Measurements from ENCODE around the gene SETSIP. TPM values are rescaled to one million over a fixed set of nuclear protein-coding genes. Genes with fewer than 3 reads are reported as not detected.
"Not testable (repeated sequence)": the region's sequence is repeated elsewhere in the genome, so short reads cannot be mapped to it uniquely, and the experiment has no call there.

Gene SETSIP
- total RNA-seq, 2 experiments from 2014 or later = not detected

DNA sequence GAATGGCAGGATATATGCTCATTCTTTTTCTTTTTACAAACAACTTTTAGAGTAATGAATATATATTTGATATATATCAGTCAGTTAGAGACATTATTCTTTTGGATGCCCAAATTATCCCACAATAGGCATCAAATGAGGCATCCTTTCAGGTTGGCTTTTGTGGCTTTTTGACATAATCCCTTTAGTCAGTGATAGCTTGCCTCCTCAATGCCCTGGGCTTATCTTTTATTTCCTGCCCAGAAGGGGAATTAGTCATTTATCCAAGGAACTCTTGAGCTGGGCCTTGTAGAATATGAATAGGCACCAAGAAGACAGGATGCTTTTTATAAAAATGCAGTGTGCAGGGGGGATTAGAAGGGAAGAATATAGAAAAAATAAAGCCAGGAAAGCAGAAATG, 23.3 kb downstream of the SETSIP start:
- no peak overlapping the region for H3K27ac Mint-ChIP-seq
- no peak overlapping the region for H3K4me3 Mint-ChIP-seq
- H3K36me3 Mint-ChIP-seq (ENCODE audit: low read depth) = no peaks in the 10 kb centered on the region
- ChIA-PET POLR2A (no interaction called here), CTCF (interaction anchor here (0.7 to 1.1 kb wide), 3 partner anchors 12 to 457 kb away, joined by 3 read pairs; no protein-coding TSS in a partner anchor)
- H3K27me3 Mint-ChIP-seq = no peaks in the 10 kb centered on the region
- no peaks in the 10 kb centered on the region for H3K9me3 Mint-ChIP-seq (ENCODE audit: low read depth)
- DNase-seq (no peak), ATAC-seq (no peak)
- intact Hi-C loops (cut with DNase I, micrococcal nuclease) = no loop called here
- H3K4me1 Mint-ChIP-seq = no peaks in the 10 kb centered on the region

DNA sequence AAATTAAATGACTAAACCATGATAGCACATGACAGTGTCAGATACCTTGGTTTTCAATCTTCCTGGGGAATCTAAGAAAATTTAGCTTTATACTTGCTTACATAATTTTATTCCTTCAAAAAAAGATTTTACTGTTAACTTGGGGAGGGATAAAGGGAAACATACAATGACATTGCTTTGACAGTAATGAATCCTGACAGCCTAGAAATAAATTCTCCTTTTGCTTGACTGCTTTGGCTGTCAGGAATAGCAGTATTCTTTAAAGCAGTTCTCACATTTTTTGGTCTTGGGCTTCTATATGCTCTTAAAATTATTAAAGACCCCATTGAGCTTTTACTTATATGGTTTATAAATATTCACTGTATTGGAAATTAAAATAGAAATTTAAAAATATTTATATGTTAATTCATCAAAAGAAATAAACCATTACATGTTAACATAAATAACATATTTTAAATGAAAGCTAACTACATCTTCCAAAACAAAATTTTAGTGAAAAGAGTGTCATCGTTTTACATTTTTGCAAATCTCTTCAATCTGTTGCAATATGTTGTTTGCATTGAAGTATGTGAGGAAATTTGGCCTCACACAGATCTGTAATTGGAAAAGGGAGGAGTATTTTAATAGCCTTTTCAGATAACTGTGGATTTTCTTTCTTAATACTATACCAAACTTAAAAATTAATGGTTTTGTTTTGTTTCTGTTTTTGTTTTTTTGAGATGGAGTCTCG, 29.3 kb downstream of the SETSIP start:
- CTCF ChIA-PET = interaction anchor here (0.6 to 1.7 kb wide), 4 partner anchors 8 to 247 kb away, joined by 3 to 5 read pairs (median 4); no protein-coding TSS in a partner anchor
- intact Hi-C loops (cut with DNase I, micrococcal nuclease) = no loop called here
- no peak overlapping the region for H3K27ac Mint-ChIP-seq
- no peak for DNase-seq
- POLR2A ChIA-PET = no interaction called here
- H3K4me1 Mint-ChIP-seq = no peaks in the 10 kb centered on the region
- no peak overlapping the region for H3K4me3 Mint-ChIP-seq
- ATAC-seq = no peak
- H3K36me3 Mint-ChIP-seq (ENCODE audit: low read depth) = no peaks in the 10 kb centered on the region
- H3K27me3 Mint-ChIP-seq = peaks cover 3% of the 10 kb centered on the region
- H3K9me3 Mint-ChIP-seq (ENCODE audit: low read depth) = no peaks in the 10 kb centered on the region

DNA sequence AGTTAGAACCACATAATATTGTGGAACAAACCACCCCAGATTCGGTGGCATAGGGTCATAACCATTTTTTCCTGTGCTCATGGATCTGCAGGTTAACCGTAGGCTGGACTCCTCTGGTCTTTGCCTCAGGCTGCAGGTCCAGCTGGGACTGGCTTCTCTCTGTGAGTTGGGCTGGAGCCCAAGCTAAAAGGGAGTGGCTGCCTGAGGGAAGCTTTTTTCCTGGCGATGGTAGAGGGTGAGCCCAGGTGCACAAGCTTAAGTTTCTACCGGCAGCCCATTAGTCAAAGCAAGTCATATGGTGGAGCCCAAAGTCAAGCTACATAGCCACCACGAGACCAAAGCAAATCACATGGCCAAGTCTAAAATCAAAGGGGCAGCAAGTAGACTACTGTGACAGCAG, 31.6 kb downstream of the SETSIP start:
- Mint-ChIP-seq H3K36me3 (ENCODE audit: low read depth) (no peaks in the 10 kb centered on the region), H3K9me3 (ENCODE audit: low read depth) (no peaks in the 10 kb centered on the region), H3K27ac (no peak overlapping the region), H3K4me3 (no peak overlapping the region), H3K27me3 (peaks cover 3% of the 10 kb centered on the region), H3K4me1 (no peaks in the 10 kb centered on the region)
- DNase-seq (no peak), ATAC-seq (no peak)
- CTCF ChIA-PET = interaction anchor here (0.6 kb wide), 2 partner anchors 16 to 956 kb away, joined by 3 to 5 read pairs; no protein-coding TSS in a partner anchor
- intact Hi-C loops (cut with DNase I, micrococcal nuclease) = no loop called here
- POLR2A ChIA-PET = no interaction called here

DNA sequence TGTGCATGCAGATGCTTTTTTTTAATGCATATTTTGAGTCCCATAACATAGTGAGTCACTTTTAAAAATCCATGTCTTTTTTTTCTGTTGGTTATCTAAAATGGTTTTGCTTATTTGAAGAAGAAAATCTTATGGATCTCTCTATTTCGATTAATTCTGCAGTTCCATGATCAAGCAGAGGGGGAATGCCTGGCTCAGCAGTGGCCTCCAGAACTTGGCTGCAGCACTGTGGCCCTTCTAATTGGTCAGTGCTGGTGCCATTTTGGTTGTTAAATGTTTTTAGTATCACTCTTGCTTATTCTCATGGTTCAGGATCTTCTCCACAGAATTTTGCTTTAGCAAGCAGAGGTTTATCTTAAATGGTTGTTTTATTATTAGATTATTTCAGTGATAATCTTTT, 34.2 kb downstream of the SETSIP start:
- ATAC-seq (no peak), DNase-seq (no peak)
- H3K4me3 Mint-ChIP-seq = no peak overlapping the region
- intact Hi-C loops (cut with DNase I, micrococcal nuclease) = no loop called here
- POLR2A ChIA-PET = no interaction called here
- CTCF ChIA-PET = interaction anchor here (1.2 kb wide), 1 partner anchor 603 kb away, joined by 3 read pairs; no protein-coding TSS in a partner anchor
- no peak overlapping the region for H3K27ac Mint-ChIP-seq
- no peaks in the 10 kb centered on the region for H3K36me3 Mint-ChIP-seq (ENCODE audit: low read depth)
- H3K9me3 Mint-ChIP-seq (ENCODE audit: low read depth) = no peaks in the 10 kb centered on the region
- H3K4me1 Mint-ChIP-seq = no peaks in the 10 kb centered on the region
- peaks cover 4% of the 10 kb centered on the region for H3K27me3 Mint-ChIP-seq

DNA sequence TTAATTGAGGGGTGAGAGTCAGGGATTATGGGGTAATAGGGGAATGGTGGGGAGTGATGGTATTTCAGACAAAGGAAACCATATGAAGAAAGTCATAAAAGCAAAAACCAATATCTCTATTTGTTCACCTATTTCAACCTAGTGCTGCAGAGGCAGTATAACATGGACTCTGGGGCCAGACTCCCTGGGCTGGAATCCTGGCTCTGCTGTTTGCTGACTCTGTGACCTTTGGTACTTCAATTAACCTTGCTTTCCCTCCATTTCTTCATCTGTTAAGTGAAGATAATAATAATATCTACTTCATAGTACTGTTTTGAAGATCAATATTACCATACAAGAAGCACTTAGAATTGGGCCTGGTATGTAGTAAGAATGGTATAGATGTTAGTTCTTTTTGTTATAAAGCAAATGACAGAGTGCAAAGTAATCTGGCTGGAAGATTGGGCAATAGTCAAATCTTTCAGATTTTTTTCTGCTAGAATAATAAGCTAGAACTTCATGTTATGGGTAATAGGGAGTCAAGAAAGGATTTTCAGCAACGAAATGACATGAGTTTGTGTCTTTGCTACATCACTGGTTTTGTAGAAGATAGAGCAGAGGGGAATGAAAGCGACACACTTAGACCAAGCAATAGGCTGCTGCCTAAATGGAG, 36.4 kb downstream of the SETSIP start:
- peaks cover 6% of the 10 kb centered on the region for H3K27me3 Mint-ChIP-seq
- H3K27ac Mint-ChIP-seq = no peak overlapping the region
- no peaks in the 10 kb centered on the region for H3K36me3 Mint-ChIP-seq (ENCODE audit: low read depth)
- ATAC-seq (no peak), DNase-seq (no peak)
- no peaks in the 10 kb centered on the region for H3K4me1 Mint-ChIP-seq
- CTCF ChIA-PET = no interaction called here
- intact Hi-C loops (cut with DNase I, micrococcal nuclease) = no loop called here
- POLR2A ChIA-PET = no interaction called here
- no peak overlapping the region for H3K4me3 Mint-ChIP-seq
- H3K9me3 Mint-ChIP-seq (ENCODE audit: low read depth) = no peaks in the 10 kb centered on the region

DNA sequence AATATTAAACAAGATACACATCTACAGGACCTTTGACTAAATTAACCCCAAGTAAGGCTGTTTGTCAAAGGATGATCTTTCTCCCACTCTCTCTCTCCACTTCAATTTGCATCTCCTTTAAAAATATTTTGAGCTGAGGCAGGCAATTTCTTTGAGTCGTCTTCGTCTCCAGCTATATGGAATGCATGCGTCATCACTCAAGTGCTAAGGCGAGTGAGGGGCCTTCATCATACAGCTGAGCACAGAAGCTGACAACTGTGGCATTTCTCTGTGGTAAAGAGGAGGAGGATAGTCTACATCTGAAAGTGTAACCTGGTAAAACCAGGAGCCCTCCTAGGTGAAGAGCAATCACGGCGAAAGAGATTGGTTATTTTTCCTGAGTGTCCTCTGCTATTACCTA, 37.8 kb downstream of the SETSIP start:
- Mint-ChIP-seq H3K27ac (no peak overlapping the region), H3K27me3 (peaks cover 6% of the 10 kb centered on the region), H3K4me1 (no peaks in the 10 kb centered on the region), H3K36me3 (ENCODE audit: low read depth) (no peaks in the 10 kb centered on the region), H3K4me3 (no peak overlapping the region), H3K9me3 (ENCODE audit: low read depth) (no peaks in the 10 kb centered on the region)
- intact Hi-C loops (cut with DNase I, micrococcal nuclease) = no loop called here
- no peak for DNase-seq
- POLR2A ChIA-PET = no interaction called here
- no peak for ATAC-seq
- CTCF ChIA-PET = interaction anchor here (1.1 to 1.2 kb wide), 2 partner anchors 17 to 40 kb away, joined by 3 read pairs; no protein-coding TSS in a partner anchor

DNA sequence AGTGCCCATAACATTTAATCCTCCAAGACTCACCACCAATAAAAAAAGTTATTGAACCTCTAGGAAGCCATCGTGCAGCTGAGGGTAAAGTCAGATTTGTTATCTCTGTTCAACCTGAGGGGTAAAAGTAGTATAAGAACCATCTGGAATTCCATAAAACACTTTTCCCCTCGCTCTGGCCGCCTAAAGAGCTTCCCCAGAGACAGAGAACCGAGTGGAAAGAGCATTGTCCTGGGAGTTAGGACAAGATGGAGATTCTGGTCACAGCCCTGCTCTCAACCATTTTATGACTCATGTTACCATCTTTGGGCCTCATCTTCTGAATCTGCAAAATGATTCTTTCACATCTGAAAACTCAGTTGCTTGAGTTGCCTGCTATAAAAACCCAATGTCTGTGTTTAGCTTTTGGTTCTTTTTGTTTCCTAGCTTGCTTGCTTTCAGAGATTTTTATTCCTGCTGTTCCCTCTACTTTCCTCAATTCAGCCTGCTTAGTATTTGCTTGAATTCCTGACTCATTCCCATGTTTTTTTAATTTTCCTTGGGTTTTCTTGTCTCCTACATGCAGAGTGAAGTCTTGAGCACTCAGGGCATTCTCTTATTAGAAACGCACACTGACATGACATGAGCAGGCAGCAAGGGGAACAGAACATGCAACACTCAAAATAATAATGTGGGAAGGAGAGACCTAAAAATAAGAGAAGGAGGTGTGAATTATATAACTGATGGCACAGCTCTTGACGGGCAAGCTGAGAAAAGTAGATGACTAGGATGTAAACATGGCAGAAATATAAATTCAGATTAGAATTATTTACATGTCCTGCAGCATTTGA, 43.7 kb downstream of the SETSIP start:
- intact Hi-C loops (cut with DNase I, micrococcal nuclease) = no loop called here
- peaks cover 21% of the 10 kb centered on the region for H3K4me1 Mint-ChIP-seq
- H3K27ac Mint-ChIP-seq = no peak overlapping the region
- H3K27me3 Mint-ChIP-seq = peaks cover 25% of the 10 kb centered on the region
- no peaks in the 10 kb centered on the region for H3K36me3 Mint-ChIP-seq (ENCODE audit: low read depth)
- H3K9me3 Mint-ChIP-seq (ENCODE audit: low read depth) = no peaks in the 10 kb centered on the region
- no peak for ATAC-seq
- ChIA-PET POLR2A (no interaction called here), CTCF (interaction anchor here (0.6 to 1.4 kb wide), 2 partner anchors 34 to 978 kb away, joined by 3 to 4 read pairs; no protein-coding TSS in a partner anchor)
- no peak for DNase-seq
- no peak overlapping the region for H3K4me3 Mint-ChIP-seq

DNA sequence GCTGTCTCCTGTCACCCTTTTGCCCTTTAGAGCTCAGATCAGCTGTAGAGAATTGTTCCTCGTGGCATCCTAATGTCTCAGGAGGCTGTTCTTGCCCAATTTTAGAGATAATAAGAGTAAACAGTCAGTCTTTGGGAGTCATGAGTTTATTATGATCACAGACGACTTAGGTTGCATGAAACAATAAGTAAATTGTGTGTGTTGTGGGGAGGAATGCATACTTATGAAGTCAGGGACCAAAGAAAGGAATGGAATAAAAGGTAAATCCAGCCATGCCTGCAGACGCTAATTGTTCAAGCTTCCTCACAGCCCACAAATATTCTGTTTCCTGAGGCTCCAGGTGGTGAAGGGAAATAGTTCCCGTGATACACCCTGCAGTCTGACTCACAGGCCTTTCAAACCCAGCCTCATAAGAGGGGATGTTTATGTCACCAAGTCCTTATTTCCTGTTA, 44.5 kb downstream of the SETSIP start:
- Mint-ChIP-seq H3K36me3 (ENCODE audit: low read depth) (no peaks in the 10 kb centered on the region), H3K27ac (peak overlapping the region; percentile 51), H3K4me1 (peaks cover 21% of the 10 kb centered on the region), H3K27me3 (peaks cover 23% of the 10 kb centered on the region), H3K4me3 (peak overlapping the region; percentile 63), H3K9me3 (ENCODE audit: low read depth) (no peaks in the 10 kb centered on the region)
- ATAC-seq = peak; percentile 71
- CTCF ChIA-PET = interaction anchor here (0.6 to 1.4 kb wide), 3 partner anchors 34 to 1668 kb away, joined by 3 to 4 read pairs (median 3); no protein-coding TSS in a partner anchor
- DNase-seq = peak; percentile 27
- intact Hi-C loops (cut with DNase I, micrococcal nuclease) = no loop called here
- POLR2A ChIA-PET = interaction anchor here (0.5 kb wide), 1 partner anchor 134 kb away, joined by 3 read pairs; no protein-coding TSS in a partner anchor

DNA sequence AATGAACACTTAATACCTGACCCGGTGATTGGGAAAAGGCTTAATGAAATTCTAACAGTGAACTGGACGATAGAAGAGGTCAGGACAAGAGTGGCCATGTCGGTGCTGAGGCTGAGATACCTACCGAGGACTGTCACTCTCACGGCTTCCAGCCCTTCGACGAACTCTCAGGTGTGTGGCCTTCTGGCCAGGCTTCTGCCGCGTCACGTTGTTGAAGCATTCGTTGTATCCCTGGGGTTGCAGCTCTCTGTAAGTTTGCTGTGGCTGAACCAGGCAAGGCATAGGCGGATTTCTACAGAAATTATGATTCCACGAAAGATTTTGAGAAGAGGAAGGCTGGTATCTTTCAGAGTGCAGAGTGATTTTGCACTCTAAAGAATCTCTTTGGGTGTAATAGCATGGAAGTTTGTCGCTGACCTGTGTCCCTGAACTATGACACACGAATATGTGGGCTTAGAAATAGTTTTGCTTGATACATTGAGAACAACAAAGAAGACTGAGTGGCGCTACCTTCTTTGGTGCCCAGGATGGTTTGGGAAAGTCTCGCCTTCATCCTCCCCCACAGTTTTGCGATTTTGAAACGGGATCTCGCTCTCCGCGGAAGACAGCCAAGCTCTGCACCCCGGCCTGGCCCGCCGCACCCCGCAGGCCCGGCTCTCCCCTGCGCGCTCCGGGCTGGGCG, 45.8 kb downstream of the SETSIP start:
- Mint-ChIP-seq H3K27me3 (peaks cover 23% of the 10 kb centered on the region), H3K4me1 (peaks cover 21% of the 10 kb centered on the region), H3K9me3 (ENCODE audit: low read depth) (no peaks in the 10 kb centered on the region), H3K27ac (peak overlapping the region; percentile 33), H3K36me3 (ENCODE audit: low read depth) (no peaks in the 10 kb centered on the region), H3K4me3 (peak overlapping the region; percentile 63)
- intact Hi-C loops (cut with DNase I, micrococcal nuclease) = no loop called here
- DNase-seq (no peak), ATAC-seq (no peak)
- CTCF ChIA-PET = no interaction called here
- POLR2A ChIA-PET = no interaction called here

DNA sequence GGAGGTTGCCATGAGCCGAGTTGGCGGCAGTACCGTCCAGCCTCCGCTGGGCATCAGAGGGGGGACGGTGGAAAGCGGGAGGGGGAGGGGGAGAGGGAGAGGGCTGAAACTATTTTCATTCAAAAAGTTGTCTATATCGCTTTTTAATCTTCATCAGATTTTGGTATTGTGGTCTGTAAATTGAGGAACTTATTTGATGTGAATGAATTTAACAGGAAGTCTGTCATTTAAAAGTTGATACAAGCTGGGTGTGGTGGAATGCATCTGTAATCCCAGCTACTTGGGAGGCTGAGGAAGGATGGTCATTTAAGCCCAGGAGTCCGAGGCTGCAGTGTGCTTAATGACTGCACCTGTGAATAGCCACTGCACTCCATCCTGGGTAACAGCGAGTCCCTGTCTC, 48.4 kb downstream of the SETSIP start:
- no peak for ATAC-seq
- H3K9me3 Mint-ChIP-seq (ENCODE audit: low read depth) = no peaks in the 10 kb centered on the region
- CTCF ChIA-PET = interaction anchor here (0.5 kb wide), 1 partner anchor 452 kb away, joined by 3 read pairs; no protein-coding TSS in a partner anchor
- intact Hi-C loops (cut with DNase I, micrococcal nuclease) = no loop called here
- no peak for DNase-seq
- H3K27ac Mint-ChIP-seq = no peak overlapping the region
- H3K4me1 Mint-ChIP-seq = peaks cover 21% of the 10 kb centered on the region
- no peaks in the 10 kb centered on the region for H3K36me3 Mint-ChIP-seq (ENCODE audit: low read depth)
- H3K27me3 Mint-ChIP-seq = peaks cover 35% of the 10 kb centered on the region
- no peak overlapping the region for H3K4me3 Mint-ChIP-seq
- POLR2A ChIA-PET = no interaction called here

DNA sequence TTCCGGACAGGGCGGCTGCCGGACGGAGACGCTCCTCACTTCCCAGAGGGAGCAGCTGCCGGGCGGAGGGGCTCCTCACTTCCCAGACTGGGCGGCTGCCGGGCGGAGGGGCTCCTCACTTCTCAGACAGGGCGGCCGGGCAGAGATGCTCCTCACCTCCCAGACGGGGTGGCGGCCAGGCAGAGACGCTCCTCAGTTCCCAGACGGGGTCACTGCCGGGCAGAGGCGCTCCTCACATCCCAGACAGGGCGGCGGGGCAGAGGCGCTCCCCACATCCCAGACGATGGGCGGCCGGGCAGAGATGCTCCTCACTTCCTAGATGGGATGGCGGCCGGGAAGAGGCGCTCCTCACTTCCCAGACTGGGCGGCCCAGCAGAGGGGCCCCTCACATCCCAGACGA, 49.2 kb downstream of the SETSIP start:
- H3K9me3 Mint-ChIP-seq (ENCODE audit: low read depth); CTCF ChIA-PET; ATAC-seq; H3K36me3 Mint-ChIP-seq (ENCODE audit: low read depth); POLR2A ChIA-PET; DNase-seq; H3K4me3 Mint-ChIP-seq; intact Hi-C loops (cut with DNase I, micrococcal nuclease); H3K27ac Mint-ChIP-seq: not testable (repeated sequence)
- Mint-ChIP-seq H3K4me1 (peaks cover 14% of the 10 kb centered on the region), H3K27me3 (peaks cover 32% of the 10 kb centered on the region)
